ENCODE measurements around the gene SPHK2.
"Not testable (repeated sequence)": the region's sequence is repeated elsewhere in the genome, so short reads cannot be mapped to it uniquely, and the experiment has no call there.

The SPHK2 gene

DNA sequence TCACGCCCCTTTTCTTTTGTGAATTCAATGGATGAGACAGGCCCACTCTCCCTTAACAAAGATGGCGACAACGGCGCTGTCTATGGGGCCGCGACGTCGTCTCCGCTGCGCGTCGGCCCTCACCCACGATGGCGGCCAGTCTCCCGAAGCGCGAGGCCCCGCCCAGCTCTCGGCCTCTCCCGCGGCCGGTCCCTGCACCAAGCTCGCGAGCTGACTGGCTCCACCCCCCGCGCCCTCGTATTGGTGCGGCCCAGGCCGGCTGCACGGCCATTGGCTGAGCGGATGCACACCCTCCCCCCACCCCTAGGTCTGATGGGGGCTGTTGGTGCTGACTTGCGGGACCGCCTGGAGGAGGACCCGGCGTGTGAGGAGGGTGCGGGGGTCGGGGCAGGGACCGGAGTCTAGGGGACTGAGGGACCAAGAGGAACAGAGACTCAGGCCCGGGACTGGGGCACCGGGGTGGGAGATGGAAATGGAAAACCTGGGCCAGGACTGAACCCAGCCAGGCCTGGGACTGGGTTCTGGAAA, 4.8 kb downstream of the SPHK2 start:
- DNase-seq (ENCODE audit: low read depth in 2 of 3, low spot score in 1 of 3), result peak; percentile 94 to 99 (median 95)

DNA sequence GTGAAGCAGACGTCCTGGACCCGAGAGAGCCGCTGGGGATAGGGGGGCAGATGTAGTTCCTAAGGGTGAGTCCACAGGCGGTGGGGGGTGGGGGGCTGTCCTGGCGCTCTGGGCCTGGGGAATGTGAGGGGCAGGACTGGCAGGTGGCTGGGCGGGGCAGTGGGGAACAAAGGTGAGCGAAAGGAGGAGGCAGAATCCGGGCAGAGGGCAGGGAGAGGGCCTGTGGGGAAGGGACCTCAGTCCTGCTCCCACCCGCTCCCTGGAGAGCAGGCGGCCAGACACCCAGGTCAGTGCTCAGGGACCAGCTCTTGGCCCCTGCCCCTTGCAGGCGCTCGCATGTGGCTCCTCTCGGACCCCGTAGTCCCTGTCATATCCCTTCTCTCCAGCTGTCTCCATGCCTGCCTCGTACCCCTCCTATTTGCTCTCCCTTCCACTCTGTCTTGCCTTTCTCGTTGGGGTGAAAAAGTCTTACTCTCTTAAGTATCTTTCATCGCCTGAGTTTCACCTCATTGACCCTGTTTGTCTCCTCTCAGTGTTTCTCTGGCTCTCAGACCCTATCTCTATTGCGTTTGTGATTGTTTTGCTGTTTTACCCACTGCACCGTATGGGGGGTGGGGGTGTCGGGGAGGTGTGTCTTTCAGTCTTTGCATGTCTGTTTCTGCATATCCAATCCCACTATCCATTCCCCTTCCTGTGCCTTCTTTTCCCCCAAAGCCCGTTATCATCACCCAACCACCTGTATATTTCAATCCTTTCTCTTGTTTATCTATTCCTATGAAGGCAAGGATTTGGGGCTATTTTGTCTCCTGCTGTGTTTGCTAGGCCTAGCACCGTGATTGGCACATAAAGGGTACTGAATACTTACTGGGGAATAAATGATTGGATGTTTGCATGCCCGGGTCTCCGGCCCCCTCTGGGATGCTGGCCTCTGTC, 5.8 kb downstream of the SPHK2 start:
- no peak for DNase-seq (ENCODE audit: low read depth in 2 of 3, low spot score in 1 of 3)

DNA sequence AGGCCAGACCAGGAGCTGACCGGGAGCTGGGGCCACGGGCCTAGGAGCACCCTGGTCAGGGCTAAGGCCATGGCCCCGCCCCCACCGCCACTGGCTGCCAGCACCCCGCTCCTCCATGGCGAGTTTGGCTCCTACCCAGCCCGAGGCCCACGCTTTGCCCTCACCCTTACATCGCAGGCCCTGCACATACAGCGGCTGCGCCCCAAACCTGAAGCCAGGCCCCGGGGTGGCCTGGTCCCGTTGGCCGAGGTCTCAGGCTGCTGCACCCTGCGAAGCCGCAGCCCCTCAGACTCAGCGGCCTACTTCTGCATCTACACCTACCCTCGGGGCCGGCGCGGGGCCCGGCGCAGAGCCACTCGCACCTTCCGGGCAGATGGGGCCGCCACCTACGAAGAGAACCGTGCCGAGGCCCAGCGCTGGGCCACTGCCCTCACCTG, 6.6 kb downstream of the SPHK2 start:
- no peak for DNase-seq (ENCODE audit: low read depth in 2 of 3, low spot score in 1 of 3)

GRCh38 chr19:48627201-48627864, 8.0 kb downstream of the SPHK2 start:
- DNase-seq (ENCODE audit: low read depth in 2 of 3, low spot score in 1 of 3), result no peak

DNA sequence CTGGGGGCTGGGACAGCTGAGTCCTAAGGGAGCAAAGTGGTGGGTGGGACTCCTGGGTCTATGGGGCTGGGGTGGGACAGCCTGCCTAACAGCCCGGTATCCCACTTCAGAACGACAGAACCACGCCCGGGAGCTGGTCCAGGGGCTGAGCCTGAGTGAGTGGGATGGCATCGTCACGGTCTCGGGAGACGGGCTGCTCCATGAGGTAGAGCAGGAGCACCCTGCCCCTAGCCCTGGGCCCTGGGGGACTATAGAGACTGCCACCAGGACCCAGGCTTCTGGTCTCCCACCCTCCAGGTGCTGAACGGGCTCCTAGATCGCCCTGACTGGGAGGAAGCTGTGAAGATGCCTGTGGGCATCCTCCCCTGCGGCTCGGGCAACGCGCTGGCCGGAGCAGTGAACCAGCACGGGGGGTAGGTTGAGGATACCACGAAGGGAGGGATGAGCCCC, 8.6 kb downstream of the SPHK2 start:
- DNase-seq (ENCODE audit: low read depth in 2 of 3, low spot score in 1 of 3), result no peak

DNA sequence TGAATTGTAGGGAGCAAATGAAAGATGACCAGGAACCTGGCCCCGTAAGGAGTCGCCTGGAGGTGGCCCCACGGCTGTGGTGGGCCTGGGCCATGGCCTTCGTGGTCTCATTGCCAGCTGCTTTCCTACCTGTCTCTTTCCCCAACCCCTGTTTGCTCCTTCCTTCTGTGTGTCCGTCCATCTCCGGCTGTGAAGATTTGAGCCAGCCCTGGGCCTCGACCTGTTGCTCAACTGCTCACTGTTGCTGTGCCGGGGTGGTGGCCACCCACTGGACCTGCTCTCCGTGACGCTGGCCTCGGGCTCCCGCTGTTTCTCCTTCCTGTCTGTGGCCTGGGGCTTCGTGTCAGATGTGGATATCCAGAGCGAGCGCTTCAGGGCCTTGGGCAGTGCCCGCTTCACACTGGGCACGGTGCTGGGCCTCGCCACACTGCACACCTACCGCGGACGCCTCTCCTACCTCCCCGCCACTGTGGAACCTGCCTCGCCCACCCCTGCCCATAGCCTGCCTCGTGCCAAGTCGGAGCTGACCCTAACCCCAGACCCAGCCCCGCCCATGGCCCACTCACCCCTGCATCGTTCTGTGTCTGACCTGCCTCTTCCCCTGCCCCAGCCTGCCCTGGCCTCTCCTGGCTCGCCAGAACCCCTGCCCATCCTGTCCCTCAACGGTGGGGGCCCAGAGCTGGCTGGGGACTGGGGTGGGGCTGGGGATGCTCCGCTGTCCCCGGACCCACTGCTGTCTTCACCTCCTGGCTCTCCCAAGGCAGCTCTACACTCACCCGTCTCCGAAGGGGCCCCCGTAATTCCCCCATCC, 9.4 kb downstream of the SPHK2 start:
- no peak for DNase-seq (ENCODE audit: low read depth in 2 of 3, low spot score in 1 of 3)

DNA sequence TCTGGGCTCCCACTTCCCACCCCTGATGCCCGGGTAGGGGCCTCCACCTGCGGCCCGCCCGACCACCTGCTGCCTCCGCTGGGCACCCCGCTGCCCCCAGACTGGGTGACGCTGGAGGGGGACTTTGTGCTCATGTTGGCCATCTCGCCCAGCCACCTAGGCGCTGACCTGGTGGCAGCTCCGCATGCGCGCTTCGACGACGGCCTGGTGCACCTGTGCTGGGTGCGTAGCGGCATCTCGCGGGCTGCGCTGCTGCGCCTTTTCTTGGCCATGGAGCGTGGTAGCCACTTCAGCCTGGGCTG, 9.9 kb downstream of the SPHK2 start:
- no peak for DNase-seq (ENCODE audit: low read depth in 2 of 3, low spot score in 1 of 3)

DNA sequence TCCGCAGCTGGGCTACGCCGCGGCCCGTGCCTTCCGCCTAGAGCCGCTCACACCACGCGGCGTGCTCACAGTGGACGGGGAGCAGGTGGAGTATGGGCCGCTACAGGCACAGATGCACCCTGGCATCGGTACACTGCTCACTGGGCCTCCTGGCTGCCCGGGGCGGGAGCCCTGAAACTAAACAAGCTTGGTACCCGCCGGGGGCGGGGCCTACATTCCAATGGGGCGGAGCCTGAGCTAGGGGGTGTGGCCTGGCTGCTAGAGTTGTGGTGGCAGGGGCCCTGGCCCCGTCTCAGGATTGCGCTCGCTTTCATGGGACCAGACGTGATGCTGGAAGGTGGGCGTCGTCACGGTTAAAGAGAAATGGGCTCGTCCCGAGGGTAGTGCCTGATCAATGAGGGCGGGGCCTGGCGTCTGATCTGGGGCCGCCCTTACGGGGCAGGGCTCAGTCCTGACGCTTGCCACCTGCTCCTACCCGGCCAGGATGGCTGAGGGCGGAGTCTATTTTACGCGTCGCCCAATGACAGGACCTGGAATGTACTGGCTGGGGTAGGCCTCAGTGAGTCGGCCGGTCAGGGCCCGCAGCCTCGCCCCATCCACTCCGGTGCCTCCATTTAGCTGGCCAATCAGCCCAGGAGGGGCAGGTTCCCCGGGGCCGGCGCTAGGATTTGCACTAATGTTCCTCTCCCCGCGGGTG, 10.4 kb downstream of the SPHK2 start:
- no peak for DNase-seq (ENCODE audit: low read depth in 2 of 3, low spot score in 1 of 3)

- no peak for DNase-seq (ENCODE audit: low read depth in 2 of 3, low spot score in 1 of 3)
These were observed 11.2 kb downstream of the SPHK2 start for GRCh38 chr19:48630296-48631063.

DNA sequence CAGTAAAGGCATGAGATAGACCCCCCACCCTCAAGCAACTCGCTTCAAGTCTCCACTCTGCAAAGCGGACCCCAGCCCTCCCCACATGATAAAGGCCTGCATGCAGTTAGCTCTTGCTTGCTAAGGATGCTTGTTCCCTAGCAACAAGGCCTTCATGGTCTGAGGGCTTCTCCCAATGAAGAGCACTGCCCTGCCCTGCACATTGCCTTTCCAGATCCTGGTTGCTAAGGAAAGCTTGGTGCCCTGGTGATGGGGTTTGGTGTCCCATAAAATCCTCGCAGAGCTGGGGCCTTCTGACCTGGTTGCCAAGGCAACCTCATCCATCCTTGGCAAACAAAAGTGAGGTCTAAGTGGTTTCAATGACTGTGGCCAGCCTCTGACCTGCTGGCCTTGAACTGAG, 11.9 kb downstream of the SPHK2 start:
- DNase-seq (ENCODE audit: low read depth in 2 of 3, low spot score in 1 of 3), result no peak

GRCh38 chr19:48632286-48632685, 13.0 kb downstream of the SPHK2 start:
- DNase-seq (ENCODE audit: low read depth in 2 of 3, low spot score in 1 of 3), result not testable (repeated sequence)

- DNase-seq (ENCODE audit: low read depth in 2 of 3, low spot score in 1 of 3), result no peak
These were observed 13.4 kb downstream of the SPHK2 start for GRCh38 chr19:48632692-48633147.

DNA sequence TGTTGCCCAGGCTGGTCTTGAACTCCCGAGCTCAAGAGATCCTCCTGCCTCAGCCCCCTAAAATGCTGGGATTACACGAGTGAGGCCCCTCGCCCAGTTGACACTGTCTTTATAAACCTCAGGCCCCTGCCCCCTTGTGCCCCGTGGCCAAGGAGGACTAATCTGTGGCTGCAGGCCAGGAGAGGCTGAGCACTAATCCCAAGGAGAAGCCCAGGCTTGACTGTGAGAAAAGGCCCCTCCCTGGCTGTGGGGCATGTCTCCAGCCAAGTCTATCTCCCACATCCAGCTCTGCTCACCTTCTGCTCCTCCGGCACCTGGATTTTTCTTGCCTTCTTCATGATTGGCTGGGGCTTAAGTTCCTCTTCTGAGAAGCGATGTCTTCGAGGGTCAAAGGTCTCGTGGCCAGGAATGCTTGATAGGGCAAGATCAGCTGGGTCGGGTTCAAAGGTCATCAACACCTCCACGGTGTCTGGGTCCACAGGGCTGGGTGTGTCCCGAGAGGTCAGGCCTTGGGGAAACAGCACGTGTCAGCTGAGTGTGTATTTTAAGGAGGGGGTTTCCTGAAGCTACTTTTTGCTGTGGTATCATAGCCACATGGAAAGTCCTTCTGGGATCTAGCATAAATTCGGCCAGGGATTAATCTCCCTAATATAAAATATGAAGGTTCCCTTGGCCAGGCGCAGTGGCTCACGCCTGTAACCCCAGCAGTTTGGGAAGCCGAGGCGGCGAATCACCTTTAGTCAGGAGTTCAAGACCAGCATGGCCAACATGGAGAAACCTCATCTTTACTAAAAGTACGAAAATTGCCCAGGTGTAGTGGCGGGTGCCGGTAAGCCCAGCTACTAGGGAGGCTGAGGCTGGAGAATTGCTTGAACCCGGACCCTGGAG, 14.1 kb downstream of the SPHK2 start:
- no peak for DNase-seq (ENCODE audit: low read depth in 2 of 3, low spot score in 1 of 3)

DNA sequence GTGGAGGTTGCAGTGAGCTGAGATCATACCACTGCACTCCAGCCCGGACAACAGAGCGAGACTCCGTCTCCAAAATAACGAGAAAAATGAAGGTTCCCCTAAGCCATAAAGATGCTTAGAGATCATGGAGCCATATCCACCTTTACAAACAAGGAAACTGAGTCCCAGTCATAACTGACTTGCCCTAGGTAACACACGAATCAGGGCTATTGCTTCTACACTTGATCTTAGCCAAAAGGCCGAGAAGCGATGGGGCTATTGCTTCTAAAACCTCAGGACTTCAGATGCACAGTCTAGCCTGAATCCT, 14.7 kb downstream of the SPHK2 start:
- DNase-seq (ENCODE audit: low read depth in 2 of 3, low spot score in 1 of 3), result no peak

- DNase-seq (ENCODE audit: low read depth in 2 of 3, low spot score in 1 of 3), result peak; percentile 89 to 93 (median 92)
These were observed 15.3 kb downstream of the SPHK2 start for GRCh38 chr19:48634424-48635262.

- peak in 2 of 3 donors; percentile 61 to 70 for DNase-seq (ENCODE audit: low read depth in 2 of 3, low spot score in 1 of 3)
These were observed 16.1 kb downstream of the SPHK2 start for GRCh38 chr19:48635263-48635965.
